ENCODE results near the gene KRTAP10-12. TPM values are rescaled to one million over a fixed set of nuclear protein-coding genes. Genes with fewer than 3 reads are reported as not detected.
"Not testable (repeated sequence)": the region's sequence is repeated elsewhere in the genome, so short reads cannot be mapped to it uniquely, and the experiment has no call there.

Gene KRTAP10-12, protein sequence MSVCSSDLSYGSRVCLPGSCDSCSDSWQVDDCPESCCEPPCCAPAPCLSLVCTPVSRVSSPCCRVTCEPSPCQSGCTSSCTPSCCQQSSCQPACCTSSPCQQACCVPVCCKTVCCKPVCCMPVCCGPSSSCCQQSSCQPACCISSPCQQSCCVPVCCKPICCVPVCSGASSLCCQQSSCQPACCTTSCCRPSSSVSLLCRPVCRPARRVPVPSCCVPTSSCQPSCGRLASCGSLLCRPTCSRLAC
- polyA plus RNA-seq (not detected in 2 replicates), polyA minus RNA-seq (not detected in 2 replicates)

DNA sequence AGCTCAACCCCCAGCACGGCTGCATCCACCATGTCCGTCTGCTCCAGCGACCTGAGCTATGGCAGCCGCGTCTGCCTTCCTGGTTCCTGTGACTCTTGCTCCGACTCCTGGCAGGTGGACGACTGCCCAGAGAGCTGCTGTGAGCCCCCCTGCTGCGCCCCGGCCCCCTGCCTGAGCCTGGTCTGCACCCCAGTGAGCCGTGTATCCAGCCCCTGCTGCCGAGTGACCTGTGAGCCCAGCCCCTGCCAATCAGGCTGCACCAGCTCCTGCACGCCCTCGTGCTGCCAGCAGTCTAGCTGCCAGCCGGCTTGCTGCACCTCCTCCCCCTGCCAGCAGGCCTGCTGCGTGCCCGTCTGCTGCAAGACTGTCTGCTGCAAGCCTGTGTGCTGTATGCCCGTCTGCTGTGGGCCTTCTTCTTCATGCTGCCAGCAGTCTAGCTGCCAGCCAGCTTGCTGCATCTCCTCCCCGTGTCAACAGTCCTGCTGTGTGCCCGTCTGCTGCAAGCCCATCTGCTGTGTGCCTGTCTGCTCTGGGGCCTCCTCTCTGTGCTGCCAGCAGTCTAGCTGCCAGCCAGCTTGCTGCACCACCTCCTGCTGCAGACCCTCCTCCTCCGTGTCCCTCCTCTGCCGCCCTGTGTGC lies at the start of gene KRTAP10-12:
Gene KRTAP10-12 (plus strand): TSS at position 1 of the 639 bp plus-strand sequence. CDS start 30 bp downstream, at position 31.
- not testable (repeated sequence) for H3F3A ChIP-seq (ENCODE audit: insufficient read depth, low read length, poor library complexity, severe bottlenecking); H3K4me2 ChIP-seq (ENCODE audit: low read length); H3K9ac ChIP-seq (ENCODE audit: low read length); H3K79me2 ChIP-seq (replicated peaks; ENCODE audit: insufficient read depth, low read length); H3K27me3 ChIP-seq (ENCODE audit: insufficient read depth, low read depth, low read length); H3K4me3 ChIP-seq (ENCODE audit: low read length); H3K36me3 ChIP-seq (ENCODE audit: insufficient read depth, low read length); H3K27ac ChIP-seq (ENCODE audit: low read length); H3K9me3 ChIP-seq (ENCODE audit: low read length); H3K9me2 ChIP-seq (ENCODE audit: insufficient read depth, low read length); H2AFZ ChIP-seq (ENCODE audit: low read depth, low read length); H4K20me1 ChIP-seq (ENCODE audit: insufficient read depth)

DNA sequence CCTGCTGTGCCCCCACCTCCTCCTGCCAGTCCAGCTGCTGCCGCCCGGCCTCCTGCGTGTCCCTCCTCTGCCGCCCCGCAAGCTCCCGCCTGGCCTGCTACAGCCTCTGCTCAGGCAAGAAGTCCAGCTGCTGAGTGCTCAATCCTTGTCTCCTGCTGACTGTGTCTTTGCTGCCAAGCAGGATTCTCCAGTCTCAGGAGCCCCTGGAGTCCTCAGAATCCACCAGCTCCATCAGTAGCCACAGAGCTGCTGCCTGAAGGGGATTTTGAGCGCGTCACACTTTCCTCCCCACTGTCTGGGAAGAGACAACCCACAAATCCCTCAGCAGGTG lies 49.8 kb upstream of the KRTAP10-12 start:
- H3K9ac ChIP-seq (ENCODE audit: low read length): no peak overlapping the region
- no peaks in the 10 kb centered on the region for H4K20me1 ChIP-seq (ENCODE audit: insufficient read depth)
- H3K27ac ChIP-seq (ENCODE audit: low read length): no peak overlapping the region
- no peaks in the 10 kb centered on the region for H3F3A ChIP-seq (ENCODE audit: insufficient read depth, low read length, poor library complexity, severe bottlenecking)
- H2AFZ ChIP-seq (ENCODE audit: low read depth, low read length): no peak overlapping the region
- no peak for TF ChIP-seq MXI1 (conservative IDR thresholded peaks at IDR 0.05; ENCODE audit: poor library complexity, severe bottlenecking)
- H3K9me2 ChIP-seq (ENCODE audit: insufficient read depth, low read length): no peaks in the 10 kb centered on the region
- H3K27me3 ChIP-seq (ENCODE audit: insufficient read depth, low read depth, low read length): no peaks in the 10 kb centered on the region
- no peaks in the 10 kb centered on the region for H3K9me3 ChIP-seq (ENCODE audit: low read length)
- no peak overlapping the region for H3K4me3 ChIP-seq (ENCODE audit: low read length)
- no peaks in the 10 kb centered on the region for H3K36me3 ChIP-seq (ENCODE audit: insufficient read depth, low read length)
- H3K4me2 ChIP-seq (ENCODE audit: low read length): no peak overlapping the region
- no peaks in the 10 kb centered on the region for H3K79me2 ChIP-seq (replicated peaks; ENCODE audit: insufficient read depth, low read length)

DNA sequence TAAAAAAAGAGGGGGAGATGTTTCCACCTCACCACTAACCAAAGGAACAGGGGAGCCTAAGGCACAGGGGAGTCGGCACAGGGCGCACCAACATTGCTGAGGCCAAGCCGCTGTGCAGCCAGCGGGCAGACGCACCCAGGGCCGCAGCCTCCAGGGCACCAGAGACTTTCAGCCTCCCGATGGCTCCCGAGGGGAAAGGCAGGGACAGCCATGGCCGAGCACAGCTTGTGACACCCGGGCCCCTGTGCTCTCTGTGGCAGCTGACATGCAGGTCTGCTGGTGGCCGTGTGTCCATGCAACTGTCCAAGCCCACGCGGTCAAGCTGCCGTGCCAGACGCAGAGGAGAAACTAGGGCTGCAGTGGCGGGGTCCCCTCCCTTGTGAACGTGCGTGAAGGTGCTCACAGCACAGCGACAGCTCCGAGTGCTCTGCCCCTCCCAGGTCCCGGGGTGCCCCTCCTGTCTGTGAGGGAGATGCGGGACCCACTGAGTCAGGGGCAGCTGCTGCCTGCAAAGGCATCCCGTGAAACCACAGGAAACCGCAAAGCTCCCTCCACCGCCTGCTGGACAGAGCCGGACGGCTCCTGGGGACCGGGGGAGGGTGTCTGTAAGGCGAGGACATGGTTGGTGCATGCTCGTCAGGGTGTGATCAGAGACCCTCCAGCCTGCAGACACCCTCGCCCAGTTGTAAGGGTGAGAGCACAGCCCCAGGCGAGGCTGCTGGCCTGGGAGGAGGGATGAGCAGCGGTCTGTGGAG lies 48.2 kb upstream of the KRTAP10-12 start:
- Histone ChIP-seq H2AFZ (ENCODE audit: low read depth, low read length) (no peak overlapping the region), H3K4me2 (ENCODE audit: low read length) (no peak overlapping the region)
- TF ChIP-seq EP300 (conservative IDR thresholded peaks at IDR 0.05; ENCODE audit: poor library complexity, severe bottlenecking): no peak
- TF ChIP-seq, protein P1, sequence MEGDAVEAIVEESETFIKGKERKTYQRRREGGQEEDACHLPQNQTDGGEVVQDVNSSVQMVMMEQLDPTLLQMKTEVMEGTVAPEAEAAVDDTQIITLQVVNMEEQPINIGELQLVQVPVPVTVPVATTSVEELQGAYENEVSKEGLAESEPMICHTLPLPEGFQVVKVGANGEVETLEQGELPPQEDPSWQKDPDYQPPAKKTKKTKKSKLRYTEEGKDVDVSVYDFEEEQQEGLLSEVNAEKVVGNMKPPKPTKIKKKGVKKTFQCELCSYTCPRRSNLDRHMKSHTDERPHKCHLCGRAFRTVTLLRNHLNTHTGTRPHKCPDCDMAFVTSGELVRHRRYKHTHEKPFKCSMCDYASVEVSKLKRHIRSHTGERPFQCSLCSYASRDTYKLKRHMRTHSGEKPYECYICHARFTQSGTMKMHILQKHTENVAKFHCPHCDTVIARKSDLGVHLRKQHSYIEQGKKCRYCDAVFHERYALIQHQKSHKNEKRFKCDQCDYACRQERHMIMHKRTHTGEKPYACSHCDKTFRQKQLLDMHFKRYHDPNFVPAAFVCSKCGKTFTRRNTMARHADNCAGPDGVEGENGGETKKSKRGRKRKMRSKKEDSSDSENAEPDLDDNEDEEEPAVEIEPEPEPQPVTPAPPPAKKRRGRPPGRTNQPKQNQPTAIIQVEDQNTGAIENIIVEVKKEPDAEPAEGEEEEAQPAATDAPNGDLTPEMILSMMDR (IDR thresholded peaks at IDR 0.05; ENCODE audit: poor library complexity, severe bottlenecking): no peak
- TF ChIP-seq SMC3 (conservative IDR thresholded peaks at IDR 0.05; ENCODE audit: poor library complexity): no peak
- TF ChIP-seq, protein P2, sequence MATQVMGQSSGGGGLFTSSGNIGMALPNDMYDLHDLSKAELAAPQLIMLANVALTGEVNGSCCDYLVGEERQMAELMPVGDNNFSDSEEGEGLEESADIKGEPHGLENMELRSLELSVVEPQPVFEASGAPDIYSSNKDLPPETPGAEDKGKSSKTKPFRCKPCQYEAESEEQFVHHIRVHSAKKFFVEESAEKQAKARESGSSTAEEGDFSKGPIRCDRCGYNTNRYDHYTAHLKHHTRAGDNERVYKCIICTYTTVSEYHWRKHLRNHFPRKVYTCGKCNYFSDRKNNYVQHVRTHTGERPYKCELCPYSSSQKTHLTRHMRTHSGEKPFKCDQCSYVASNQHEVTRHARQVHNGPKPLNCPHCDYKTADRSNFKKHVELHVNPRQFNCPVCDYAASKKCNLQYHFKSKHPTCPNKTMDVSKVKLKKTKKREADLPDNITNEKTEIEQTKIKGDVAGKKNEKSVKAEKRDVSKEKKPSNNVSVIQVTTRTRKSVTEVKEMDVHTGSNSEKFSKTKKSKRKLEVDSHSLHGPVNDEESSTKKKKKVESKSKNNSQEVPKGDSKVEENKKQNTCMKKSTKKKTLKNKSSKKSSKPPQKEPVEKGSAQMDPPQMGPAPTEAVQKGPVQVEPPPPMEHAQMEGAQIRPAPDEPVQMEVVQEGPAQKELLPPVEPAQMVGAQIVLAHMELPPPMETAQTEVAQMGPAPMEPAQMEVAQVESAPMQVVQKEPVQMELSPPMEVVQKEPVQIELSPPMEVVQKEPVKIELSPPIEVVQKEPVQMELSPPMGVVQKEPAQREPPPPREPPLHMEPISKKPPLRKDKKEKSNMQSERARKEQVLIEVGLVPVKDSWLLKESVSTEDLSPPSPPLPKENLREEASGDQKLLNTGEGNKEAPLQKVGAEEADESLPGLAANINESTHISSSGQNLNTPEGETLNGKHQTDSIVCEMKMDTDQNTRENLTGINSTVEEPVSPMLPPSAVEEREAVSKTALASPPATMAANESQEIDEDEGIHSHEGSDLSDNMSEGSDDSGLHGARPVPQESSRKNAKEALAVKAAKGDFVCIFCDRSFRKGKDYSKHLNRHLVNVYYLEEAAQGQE (IDR thresholded peaks at IDR 0.05; ENCODE audit: borderline replicate concordance): no peak
- TF ChIP-seq RAD21 (conservative IDR thresholded peaks at IDR 0.05): no peak
- no peak for TF ChIP-seq POLR2AphosphoS5 (IDR thresholded peaks at IDR 0.05)
- TF ChIP-seq MXI1 (conservative IDR thresholded peaks at IDR 0.05; ENCODE audit: poor library complexity, severe bottlenecking): no peak
- TF ChIP-seq TAF1 (IDR thresholded peaks at IDR 0.05; ENCODE audit: low read depth): no peak
- no peak for TF ChIP-seq EZH2 (IDR thresholded peaks at IDR 0.05; ENCODE audit: borderline replicate concordance, insufficient read depth, low read length, poor library complexity, severe bottlenecking)

More for the DNA sequence above, 48.2 kb upstream of the KRTAP10-12 start:
- no peak overlapping the region for H3K4me3 ChIP-seq (ENCODE audit: low read length)
- H3K27me3 ChIP-seq (ENCODE audit: insufficient read depth, low read depth, low read length): no peaks in the 10 kb centered on the region
- no peak overlapping the region for H3K9ac ChIP-seq (ENCODE audit: low read length)
- H3F3A ChIP-seq (ENCODE audit: insufficient read depth, low read length, poor library complexity, severe bottlenecking): no peaks in the 10 kb centered on the region
- no peaks in the 10 kb centered on the region for H3K9me3 ChIP-seq (ENCODE audit: low read length)
- no peaks in the 10 kb centered on the region for H3K9me2 ChIP-seq (ENCODE audit: insufficient read depth, low read length)
- no peak overlapping the region for H3K27ac ChIP-seq (ENCODE audit: low read length)
- H4K20me1 ChIP-seq (ENCODE audit: insufficient read depth): no peaks in the 10 kb centered on the region
- H3K79me2 ChIP-seq (replicated peaks; ENCODE audit: insufficient read depth, low read length): no peaks in the 10 kb centered on the region
- no peaks in the 10 kb centered on the region for H3K36me3 ChIP-seq (ENCODE audit: insufficient read depth, low read length)

All from neural cell (in vitro differentiated cells).